Stimulated activated CD8-positive, alpha-beta memory T cell treated with anti-CD3 and anti-CD28 coated beads, Interleukin-4, amount 100 ng/mL, for 4 hours (primary cell): ENCODE data around the gene DLX5.

Experiments used
- DNase-seq, 2 donors: peaks; one replicate each; pipeline ENCODE4 v3.0.0-alpha.2; 2020; ENCODE audit warnings: low read depth in 2 of 2, low spot score in 1 of 2

The DLX5 gene

DNA sequence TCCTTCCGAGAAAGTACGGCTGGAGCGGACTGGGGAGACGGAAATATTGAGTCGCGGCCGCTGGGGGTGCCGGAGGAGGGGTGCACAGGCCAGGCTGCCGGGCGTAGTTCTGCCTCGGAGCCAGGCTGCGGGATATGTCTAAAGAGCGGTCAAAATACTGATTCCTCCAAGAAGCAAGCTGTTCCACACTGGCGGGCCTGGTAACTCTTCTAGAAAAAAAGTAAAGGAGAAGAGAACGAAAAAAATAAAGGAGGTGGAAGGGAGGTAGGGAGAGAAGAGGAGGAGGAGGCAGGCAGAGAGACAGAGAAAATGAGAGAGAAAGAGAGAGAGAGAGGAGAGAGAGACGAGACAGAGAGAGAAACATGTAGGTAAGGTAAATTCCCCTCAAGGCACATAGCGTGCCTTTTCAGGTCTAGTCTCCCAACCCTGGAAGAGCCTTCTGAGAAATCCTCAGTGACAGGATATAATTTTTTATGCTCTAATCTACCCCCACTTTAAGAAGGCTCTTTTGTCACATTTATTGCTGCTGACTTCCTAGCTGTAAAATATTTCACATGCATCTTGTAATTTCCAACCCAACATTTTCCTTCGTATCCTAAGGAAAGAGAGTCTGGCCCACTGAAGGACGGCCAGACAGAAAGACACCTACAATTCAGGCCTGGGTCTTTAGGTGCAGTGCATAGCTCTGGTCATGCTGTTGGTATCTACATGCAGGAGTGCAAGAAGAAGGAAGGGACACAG, 5.7 kb downstream of the DLX5 start:
- DNase-seq, result no peak

DNA sequence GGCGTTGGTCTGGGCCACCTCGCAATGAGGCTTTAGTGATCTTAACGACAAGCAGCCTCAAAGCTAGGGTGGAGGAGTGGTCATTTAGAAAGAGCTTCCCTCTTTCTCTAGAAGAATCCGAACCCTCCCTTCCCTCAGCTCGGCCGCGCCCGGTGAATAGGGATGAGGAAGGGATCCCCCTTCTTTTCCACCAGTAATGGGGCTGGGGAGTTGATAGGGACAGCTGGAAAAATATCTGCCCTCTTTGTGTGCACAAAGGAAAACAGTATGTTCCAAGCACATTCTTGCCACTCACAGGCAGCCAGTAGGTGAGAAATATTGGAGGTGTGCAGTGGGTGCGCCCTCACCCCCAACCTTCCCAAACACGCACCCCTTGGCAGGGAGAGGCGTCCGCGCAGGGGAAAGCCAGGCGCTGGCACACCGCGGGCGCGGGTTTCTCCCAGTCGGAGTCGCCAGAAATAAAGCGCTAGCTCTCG, 6.5 kb downstream of the DLX5 start:
- no peak for DNase-seq

GRCh38 chr7:97017192-97018125, 7.2 kb downstream of the DLX5 start:
- no peak for DNase-seq

DNA sequence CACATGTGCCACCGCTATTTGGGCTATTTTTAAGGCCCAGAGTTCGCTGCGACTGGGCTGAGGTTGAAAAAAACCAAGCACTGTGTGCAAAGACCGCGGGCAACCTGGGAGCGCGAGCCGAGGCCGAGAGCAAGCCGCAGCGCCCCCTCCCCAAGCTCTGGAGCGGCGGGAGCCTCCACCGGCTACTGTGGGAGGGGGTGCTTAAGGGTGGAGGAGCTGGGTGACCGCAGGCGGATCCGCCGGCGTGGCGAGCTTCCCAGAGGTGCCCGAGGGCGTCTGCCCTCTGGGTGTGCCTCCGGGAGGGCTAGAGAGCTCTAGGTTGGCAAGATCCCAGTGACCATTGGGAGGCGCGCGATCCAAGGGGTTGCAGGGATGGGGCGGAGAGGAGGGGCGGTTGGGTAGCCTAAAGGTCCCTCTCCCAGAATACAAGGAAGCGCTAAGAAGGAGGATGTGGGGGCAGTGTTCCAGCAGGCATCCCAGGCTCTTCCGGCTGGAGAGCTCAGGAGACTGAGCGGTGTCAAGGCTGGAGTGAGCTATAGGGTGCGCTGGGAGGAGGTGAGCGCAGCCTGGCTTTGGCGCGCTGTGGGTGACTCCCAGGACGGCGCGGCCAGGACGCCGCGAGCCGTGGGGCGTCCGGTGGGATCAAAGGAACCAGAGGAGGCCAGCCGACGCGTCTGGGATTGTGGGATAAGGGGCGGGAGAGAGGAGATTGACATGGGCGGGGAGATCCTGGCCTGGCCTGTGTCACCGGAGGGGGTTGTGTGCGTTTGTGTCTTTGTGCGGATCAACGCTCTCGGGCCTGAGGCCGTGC, 8.0 kb downstream of the DLX5 start:
- DNase-seq, result no peak

DNA sequence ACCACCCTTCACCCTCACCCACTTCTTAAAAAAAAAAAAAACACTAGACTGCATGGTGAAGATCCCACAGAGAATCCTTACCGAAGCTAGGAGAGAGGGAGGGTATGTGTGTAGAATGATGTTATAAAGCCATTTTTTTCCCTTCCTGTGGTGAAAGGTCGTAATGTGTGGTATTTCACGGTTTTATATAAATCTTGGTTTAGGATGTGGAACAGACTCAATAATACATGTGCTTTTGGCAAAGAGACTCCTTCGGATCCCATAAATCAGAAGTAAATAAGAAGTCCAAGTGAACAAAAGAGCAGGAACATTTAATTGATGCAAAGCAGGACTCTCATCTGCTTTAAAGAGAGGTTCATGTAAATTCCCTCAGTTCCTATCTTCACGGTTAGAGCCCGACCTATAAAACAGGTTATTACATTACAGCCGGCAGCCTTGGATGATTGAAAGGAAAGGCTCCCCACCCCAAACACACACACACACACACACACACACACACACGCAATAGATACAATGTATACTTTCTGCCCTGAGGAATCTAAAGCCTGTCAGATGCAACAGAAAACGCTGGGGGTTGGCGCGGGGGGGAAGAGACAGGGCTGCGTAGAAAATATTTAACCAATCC, 8.8 kb downstream of the DLX5 start:
- DNase-seq, result no peak

DNA sequence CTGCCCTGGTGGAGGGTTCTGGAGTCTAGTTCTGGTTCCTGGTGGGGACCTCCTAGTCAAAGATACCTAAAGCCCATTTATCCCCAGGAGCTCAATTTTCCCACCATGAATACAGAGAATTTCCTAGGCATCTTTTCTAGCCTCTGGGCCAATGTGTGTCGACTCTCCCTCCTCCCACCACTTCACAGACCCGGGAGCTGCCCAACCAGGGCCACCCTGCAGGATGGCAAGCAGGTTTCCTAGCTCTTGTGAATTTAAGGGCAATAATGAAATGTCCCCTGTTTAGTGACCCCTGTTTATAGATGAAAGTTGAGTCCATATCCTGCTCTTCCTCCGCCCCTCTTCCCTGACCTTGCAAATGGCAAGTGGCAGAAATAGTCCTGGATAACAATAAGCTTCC, 9.4 kb downstream of the DLX5 start:
- DNase-seq, result no peak

DNA sequence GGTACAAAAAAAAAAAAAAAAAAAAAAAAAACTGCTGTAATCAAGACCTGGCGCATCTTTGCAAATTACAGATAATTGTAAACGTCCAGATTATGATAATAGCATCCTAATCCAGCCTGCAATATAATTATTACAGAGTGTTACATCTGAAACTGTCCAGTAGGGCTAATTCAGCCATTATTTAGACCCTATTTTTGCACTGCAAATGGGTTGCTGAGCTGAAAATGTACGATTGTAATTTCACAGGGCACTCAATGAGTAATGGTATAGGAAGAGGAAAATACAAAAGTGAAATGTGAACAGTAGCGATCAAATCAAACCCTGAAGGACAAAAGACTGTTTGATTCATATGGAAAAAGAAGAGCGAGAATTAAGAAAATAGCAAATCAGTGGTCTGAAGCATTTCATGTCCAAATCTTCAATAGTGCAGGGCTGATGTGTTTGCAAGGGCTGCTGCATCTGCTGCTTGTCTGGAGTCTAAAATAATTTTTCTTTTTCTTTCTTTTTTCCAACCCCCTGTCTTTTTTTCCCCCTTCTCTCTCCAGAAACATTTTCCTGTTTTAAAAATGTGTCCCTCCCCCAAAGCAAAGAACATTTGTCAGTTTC, 10.4 kb downstream of the DLX5 start:
- no peak for DNase-seq

- DNase-seq, result no peak
These were observed 10.8 kb downstream of the DLX5 start for GRCh38 chr7:97013845-97014134.

DNA sequence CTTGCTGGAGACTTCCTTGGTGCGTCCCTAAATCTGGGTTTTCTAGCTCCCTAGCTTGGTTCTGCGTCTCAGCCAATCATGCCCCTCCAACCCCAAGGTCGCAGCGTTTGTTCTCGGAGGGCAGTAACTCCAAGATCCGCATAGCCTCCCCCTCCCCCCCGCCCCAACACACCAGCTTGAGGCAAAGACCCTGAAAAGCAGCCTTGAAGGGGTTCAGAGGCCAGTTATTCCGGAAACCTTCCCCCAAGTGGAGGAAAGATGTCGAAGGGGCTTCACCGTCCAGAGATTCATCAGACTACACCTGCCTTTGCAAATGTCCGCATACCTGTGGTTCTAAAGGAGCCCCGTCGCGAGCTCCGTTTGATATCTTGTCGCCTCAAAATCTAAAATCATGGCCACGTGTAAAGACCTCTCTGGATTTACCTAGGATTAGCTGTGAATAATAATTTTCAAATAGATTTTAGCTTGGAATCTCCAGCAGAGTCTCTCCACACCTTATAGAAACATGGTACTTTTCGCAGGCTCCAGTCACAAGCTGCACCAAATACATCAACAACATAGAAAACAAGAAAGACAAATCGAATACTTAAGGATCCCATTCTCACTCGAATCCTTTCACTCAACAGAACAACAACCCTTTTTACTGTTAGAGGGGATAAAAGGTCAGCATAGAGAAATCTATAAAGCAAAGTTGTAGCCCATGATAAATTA, 11.3 kb downstream of the DLX5 start:
- no peak for DNase-seq

DNA sequence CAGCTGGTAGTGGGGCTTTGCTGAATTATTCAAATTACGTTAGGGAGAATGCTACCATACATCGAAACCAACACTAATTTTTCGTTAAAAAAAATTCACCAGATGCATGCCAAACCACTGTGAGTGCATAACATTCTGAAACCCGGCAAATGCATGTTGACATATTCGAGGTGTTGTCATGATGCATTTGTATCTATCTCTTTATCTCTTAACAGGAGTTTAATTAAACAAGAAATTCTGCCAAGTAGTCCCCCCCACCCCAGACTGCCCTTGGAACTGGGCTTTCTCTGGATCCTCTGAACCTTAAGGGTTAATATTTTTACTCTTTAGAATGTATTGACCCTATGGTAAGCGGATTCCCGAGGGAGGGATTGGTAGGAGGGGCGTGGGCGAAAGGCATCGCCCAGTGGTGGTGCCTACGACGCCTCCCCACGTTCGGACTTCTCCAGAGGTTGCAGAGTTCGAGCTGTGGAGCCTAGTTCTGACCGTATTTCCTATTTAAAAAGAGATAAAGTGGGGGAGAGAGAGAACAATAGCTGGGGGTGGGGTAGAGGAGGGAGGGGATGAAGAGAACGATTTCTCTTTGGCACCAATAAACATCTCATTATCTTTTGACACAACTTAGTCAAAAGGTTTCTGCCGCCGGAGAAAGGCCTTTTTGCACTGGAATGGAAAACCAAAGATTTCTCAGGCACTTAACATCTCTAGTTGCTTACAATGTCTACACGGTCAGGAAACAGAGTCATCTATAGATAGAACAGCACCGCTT, 12.1 kb downstream of the DLX5 start:
- DNase-seq, result no peak

GRCh38 chr7:97011536-97012364, 12.9 kb downstream of the DLX5 start:
- no peak for DNase-seq

DNA sequence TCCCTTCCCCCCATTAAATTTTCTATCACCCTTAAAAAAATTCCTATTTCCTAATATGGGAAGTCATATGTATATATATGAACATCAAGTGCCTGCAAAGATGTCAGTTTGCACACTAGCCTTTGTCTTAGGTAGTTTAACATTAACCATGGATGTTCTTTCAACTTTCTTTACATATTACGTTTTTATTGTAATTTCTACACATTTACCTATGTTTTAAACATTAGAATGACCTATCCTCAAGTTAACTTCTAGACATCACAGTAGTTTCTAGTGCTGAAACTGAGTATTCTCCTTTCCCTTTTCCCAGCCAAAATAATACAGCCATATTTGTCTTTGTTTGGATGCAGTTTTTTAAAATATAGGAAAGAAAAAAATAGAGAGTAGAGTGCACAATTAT, 13.5 kb downstream of the DLX5 start:
- no peak for DNase-seq

DNA sequence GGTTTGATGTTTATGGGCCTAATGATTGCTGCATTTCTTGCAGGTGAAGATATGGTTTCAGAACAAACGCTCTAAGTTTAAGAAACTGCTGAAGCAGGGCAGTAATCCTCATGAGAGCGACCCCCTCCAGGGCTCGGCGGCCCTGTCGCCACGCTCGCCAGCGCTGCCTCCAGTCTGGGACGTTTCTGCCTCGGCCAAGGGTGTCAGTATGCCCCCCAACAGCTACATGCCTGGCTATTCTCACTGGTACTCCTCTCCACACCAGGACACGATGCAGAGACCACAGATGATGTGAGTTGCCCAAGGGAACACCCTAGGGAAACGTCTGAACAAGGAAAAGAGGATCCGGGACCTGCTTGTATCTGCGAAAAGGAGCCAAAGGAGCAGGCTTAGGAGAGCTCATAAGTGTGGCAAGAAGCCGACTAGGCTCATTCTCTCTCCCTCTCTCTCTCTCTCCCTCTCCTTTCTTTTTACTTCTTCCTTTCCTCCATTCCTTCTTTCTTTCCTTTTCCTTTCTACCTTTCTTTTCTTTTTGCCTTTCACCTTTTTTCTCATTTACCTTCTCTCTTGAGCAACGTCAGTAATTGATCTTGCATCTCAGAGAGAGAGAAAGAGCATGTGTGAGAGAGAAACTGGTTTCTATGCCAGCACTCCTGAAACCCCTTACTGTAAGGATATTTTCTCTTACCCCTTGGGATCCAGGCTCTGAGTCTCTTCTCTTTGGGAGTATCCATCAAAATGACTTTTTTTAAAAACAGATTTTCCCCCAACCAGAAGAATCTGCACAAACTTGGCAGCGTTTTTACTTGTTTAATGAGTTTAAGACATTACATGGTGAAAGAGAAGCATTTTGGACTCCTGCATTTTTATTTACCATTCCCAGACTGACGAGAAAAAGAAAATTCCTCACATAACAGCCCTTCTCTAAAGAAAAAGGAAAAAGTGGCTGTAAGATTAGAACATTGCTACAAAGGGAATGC, 14.6 kb downstream of the DLX5 start:
- no peak for DNase-seq

DNA sequence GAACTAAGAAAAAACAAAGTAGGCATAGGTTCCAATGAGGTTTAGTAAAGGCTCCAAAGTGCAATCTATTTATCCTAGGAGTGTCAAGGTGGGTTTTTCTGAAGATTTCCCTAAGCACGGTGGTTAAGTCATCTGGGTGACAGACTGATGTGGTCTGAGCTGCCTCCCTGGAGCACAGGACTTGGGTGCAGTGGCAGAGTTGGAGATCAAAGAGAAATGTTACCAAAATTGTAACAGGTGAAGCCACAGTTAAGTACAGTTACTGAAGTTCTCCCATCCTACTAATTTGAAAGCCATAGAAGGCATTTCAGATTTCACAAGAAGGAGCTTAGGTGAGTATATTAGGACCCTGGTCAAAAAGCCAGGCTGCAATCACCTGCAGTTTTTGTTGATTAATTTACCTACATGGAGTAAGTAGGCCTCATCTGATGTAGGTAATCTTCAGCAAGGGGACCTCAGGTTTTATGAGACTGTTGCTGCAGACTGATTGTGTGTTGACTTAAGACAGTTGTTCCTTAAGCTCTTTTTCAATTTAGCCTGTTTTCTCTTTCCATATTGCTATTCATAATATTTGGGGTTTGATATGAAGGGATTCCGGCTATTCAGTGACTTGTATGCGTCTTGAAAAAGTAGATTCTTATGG, 16.2 kb downstream of the DLX5 start:
- DNase-seq, result no peak

DNA sequence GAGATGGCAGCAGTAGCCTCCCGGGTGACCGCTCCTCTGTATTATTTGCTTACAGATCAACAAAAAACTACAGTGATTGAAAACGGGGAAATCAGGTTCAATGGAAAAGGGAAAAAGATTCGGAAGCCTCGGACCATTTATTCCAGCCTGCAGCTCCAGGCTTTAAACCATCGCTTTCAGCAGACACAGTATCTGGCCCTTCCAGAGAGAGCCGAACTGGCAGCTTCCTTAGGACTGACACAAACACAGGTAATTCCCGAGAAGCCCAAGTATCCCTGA, 17.1 kb downstream of the DLX5 start:
- DNase-seq, result no peak

DNA sequence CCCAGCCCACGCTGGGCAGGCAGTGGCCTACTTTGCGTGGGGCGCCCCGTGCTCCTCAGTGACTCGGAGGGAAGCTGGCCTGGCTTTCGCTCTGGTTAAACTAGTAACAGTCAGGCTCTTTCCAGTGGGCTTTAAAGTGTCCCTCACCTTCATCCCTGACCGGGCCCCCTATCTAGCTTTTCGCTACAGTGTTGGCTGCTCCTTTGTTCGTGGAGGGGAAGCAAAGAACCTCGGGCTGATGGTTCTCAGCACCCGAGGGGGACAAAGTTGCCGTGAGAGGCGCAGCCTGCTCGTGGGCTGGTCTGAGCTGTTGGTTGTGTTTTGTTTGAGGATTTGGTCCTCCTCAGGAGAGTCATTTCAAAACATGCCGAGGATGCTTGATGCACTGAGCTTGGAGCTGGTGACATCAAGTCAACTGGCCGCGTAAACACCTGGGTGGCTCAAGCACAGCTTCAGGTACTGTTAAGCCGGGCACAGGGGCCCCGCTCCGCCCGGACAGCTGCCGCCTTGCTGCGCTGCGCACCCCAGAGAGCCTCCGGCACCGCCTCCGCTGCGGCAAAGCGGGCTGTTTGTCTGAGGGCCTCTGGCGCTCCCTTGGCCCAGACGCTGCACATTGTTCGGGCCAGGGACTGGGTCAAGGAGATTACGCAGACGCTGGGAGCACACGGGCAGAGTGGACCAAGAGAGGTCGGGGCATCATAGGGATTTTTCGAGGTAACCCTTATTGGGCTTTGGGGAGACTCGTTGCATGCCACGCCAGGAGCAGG, 17.6 kb downstream of the DLX5 start:
- DNase-seq, result no peak
